Upper lobe of left lung (tissue), 6 donors: Measurements from ENCODE around the gene RPS6KA2. TPM values are rescaled to one million over a fixed set of nuclear protein-coding genes. Genes with fewer than 3 reads are reported as not detected.

Source experiments
- ATAC-seq, 2 donors: fragments of 200-7000 bp; cut with Tn5 transposase; one replicate each; pipeline ENCODE4 v1.9.1; 2022; ENCODE audit warnings: mild to moderate bottlenecking in 2 of 2, moderate library complexity in 2 of 2; ENCODE audit not compliant: low FRiP score in 2 of 2
- DNase-seq, 2 donors: peaks; one replicate each; pipeline ENCODE4 v3.0.0-alpha.2; 2019 to 2020
- H3K27ac ChIP-seq, 4 donors: fragments of 200-600 bp; sonication (generic); one replicate each; pipeline ENCODE4 v1.5.1; 2016 to 2019
- H3K27me3 ChIP-seq, 4 donors: fragments of 200-600 bp; sonication (generic); one replicate each; pipeline ENCODE4 v1.5.1; 2017 to 2019
- H3K36me3 ChIP-seq, 4 donors: fragments of 200-600 bp; sonication (generic); one replicate each; pipeline ENCODE4 v1.5.1; 2016 to 2019
- H3K4me1 ChIP-seq, 4 donors: fragments of 200-600 bp; sonication (generic); one replicate each; pipeline ENCODE4 v1.5.1; 2018 to 2019
- H3K4me3 ChIP-seq, 4 donors: fragments of 200-600 bp; sonication (generic); one replicate each; pipeline ENCODE4 v1.5.1; 2017 to 2019; ENCODE audit warnings: mild to moderate bottlenecking in 2 of 4, moderate library complexity in 1 of 4
- H3K9me3 ChIP-seq, 4 donors: fragments of 200-600 bp; sonication (generic); one replicate each; pipeline ENCODE4 v1.5.1; 2018 to 2019
- EP300 ChIP-seq, 4 donors: sonication (generic); formaldehyde crosslinking; IDR thresholded peaks; one replicate each; pipeline ENCODE4 v1.5.1; 2017; ENCODE audit warnings: antibody characterized with exemption in 4 of 4, control low read depth in 2 of 4
- POLR2A ChIP-seq, 4 donors: fragments of 450-650 bp; IDR thresholded peaks; one replicate each; pipeline ENCODE4 v1.5.1; 2016 to 2017; ENCODE audit warnings: antibody characterized with exemption in 4 of 4, mild to moderate bottlenecking in 2 of 4
- POLR2AphosphoS5 ChIP-seq, 2 donors: sonication (generic); formaldehyde crosslinking; IDR thresholded peaks; one replicate each; pipeline ENCODE4 v1.5.1; 2017; ENCODE audit warnings: antibody characterized with exemption in 2 of 2
- WGBS, 2 donors: methylation state at CpG; one replicate each; pipeline ENCODE4 v1.1.5; 2017 to 2018; 5-methylcytosine and 5-hydroxymethylcytosine counted together
- total RNA-seq, 6 donors: library from RNA; depleted of rRNA in 4 of 6; stranded (reverse); fragments of >200 nt in 4 of 6; gene quantifications; one replicate each; pipeline versions ENCODE4 v1.1.0 to v1.2.1, GENCODE V29; 2016 to 2021
- TF ChIP-seq, protein P1 (sequence below), 6 experiments: fragments of 450-650 bp in 4 of 6; fragments of 200-600 bp in 2 of 6; sonication (generic) in 2 of 6; IDR thresholded peaks; one replicate each; pipeline ENCODE4 v1.5.1; 2016 to 2019; ENCODE audit warnings: antibody characterized with exemption in 6 of 6
- donor health status: DM: no; HTN: no; CAD: no; lungs with moderate emphysema.
- donor health status: DM: no; HTN: yes; CAD: no; lungs with severe emphysema.

The RPS6KA2 gene
- total RNA-seq, 6 donors from 2014 or later: 101 to 233 (median 168) TPM

DNA sequence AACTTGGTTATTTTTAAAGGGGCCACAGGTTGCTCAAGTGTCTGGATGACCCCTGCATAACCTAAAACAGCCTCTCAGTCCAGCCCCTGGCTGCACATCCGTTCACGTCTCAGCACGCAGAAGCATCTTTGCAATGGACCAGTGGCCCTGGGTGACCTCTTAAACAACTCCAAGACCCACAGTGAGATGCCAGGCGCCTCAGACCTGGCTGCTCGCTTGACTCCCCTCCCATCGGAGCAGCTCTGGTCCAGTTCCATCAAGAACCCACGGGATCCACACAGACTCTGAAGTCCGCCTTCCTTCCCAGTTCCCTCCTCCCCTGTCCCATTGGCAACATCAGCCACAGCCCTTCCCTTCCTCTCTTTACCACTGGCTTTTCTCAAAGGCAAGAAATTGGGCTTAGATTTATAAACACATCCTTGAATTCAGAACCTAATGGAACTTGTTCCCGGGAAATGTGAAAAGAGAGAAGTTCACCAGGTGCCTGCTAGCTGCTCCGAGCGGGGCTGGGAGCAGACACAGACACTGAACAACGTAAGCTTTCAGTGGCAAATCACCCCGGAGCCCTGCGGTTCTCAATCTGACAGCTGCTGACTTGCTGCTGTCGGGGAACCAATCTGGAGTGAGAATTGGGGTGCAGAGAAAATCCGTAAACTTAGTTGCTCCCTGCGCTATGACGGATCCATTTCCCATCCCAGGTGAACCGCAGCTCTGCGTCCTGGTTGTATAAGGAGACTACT lies 204.7 kb downstream of the RPS6KA2 start:
- H3K27me3 ChIP-seq: no peaks in the 10 kb centered on the region
- H3K9me3 ChIP-seq: no peaks in the 10 kb centered on the region
- H3K36me3 ChIP-seq: peaks cover 19 to 80% (median 59%) of the 10 kb centered on the region in 4 donors
- DNase-seq (no peak), ATAC-seq (no peak)
- H3K4me1 ChIP-seq: no peaks in the 10 kb centered on the region
- no peak overlapping the region for H3K4me3 ChIP-seq
- WGBS, 2 donors: 93 to 94% methylated on average over 19 to 20 of the region's 20 CpGs
- no peak overlapping the region for H3K27ac ChIP-seq
- TF ChIP-seq EP300 (IDR thresholded peaks at IDR 0.05): no peak
- no peak for TF ChIP-seq POLR2A (IDR thresholded peaks at IDR 0.05)
- no peak for TF ChIP-seq POLR2AphosphoS5 (IDR thresholded peaks at IDR 0.05)
- TF ChIP-seq, protein P1, sequence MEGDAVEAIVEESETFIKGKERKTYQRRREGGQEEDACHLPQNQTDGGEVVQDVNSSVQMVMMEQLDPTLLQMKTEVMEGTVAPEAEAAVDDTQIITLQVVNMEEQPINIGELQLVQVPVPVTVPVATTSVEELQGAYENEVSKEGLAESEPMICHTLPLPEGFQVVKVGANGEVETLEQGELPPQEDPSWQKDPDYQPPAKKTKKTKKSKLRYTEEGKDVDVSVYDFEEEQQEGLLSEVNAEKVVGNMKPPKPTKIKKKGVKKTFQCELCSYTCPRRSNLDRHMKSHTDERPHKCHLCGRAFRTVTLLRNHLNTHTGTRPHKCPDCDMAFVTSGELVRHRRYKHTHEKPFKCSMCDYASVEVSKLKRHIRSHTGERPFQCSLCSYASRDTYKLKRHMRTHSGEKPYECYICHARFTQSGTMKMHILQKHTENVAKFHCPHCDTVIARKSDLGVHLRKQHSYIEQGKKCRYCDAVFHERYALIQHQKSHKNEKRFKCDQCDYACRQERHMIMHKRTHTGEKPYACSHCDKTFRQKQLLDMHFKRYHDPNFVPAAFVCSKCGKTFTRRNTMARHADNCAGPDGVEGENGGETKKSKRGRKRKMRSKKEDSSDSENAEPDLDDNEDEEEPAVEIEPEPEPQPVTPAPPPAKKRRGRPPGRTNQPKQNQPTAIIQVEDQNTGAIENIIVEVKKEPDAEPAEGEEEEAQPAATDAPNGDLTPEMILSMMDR (IDR thresholded peaks at IDR 0.05): no peak

GRCh38 chr6:166420351-166420750 lies 206.7 kb downstream of the RPS6KA2 start:
- H3K27me3 ChIP-seq: no peaks in the 10 kb centered on the region
- TF ChIP-seq, protein P1 (IDR thresholded peaks at IDR 0.05): peak in 2 of 6 experiments; percentile 16 to 27
- TF ChIP-seq EP300 (IDR thresholded peaks at IDR 0.05) (no peak), POLR2AphosphoS5 (IDR thresholded peaks at IDR 0.05) (no peak), POLR2A (IDR thresholded peaks at IDR 0.05) (no peak)
- DNase-seq: no peak
- WGBS, 2 donors: 39 to 42% methylated on average over 6 of the region's 6 CpGs
- H3K27ac ChIP-seq: no peak overlapping the region
- no peak overlapping the region for H3K4me3 ChIP-seq
- H3K36me3 ChIP-seq: peaks cover 21 to 97% (median 69%) of the 10 kb centered on the region in 4 donors
- peak in 1 of 2 donors; percentile 56 for ATAC-seq
- no peaks in the 10 kb centered on the region for H3K4me1 ChIP-seq
- no peaks in the 10 kb centered on the region for H3K9me3 ChIP-seq

GRCh38 chr6:166419717-166420116 lies 207.3 kb downstream of the RPS6KA2 start:
- no peak for DNase-seq
- Histone ChIP-seq H3K27me3 (no peaks in the 10 kb centered on the region), H3K36me3 (peaks cover 20 to 97% (median 75%) of the 10 kb centered on the region in 4 donors), H3K4me3 (no peak overlapping the region), H3K9me3 (no peaks in the 10 kb centered on the region), H3K27ac (no peak overlapping the region), H3K4me1 (no peaks in the 10 kb centered on the region)
- 92 to 96% methylated on average over 15 of the region's 15 CpGs for WGBS, 2 donors
- ATAC-seq: no peak
- TF ChIP-seq POLR2A (IDR thresholded peaks at IDR 0.05) (no peak), POLR2AphosphoS5 (IDR thresholded peaks at IDR 0.05) (no peak), EP300 (IDR thresholded peaks at IDR 0.05) (no peak)
- TF ChIP-seq, protein P1 (IDR thresholded peaks at IDR 0.05): no peak

GRCh38 chr6:166419286-166419685 lies 207.8 kb downstream of the RPS6KA2 start:
- Histone ChIP-seq H3K9me3 (no peaks in the 10 kb centered on the region), H3K27me3 (no peaks in the 10 kb centered on the region), H3K4me1 (no peaks in the 10 kb centered on the region), H3K27ac (no peak overlapping the region), H3K36me3 (peaks cover 21 to 97% (median 76%) of the 10 kb centered on the region in 4 donors), H3K4me3 (no peak overlapping the region)
- TF ChIP-seq, protein P1 (IDR thresholded peaks at IDR 0.05): no peak
- no peak for TF ChIP-seq POLR2A (IDR thresholded peaks at IDR 0.05)
- no peak for TF ChIP-seq POLR2AphosphoS5 (IDR thresholded peaks at IDR 0.05)
- no peak for TF ChIP-seq EP300 (IDR thresholded peaks at IDR 0.05)
- 47 to 68% methylated on average over 6 to 7 of the region's 7 CpGs for WGBS, 2 donors
- ATAC-seq: no peak
- DNase-seq: no peak
